ENCODE measurements around the gene SAMM50. TPM values are rescaled to one million over a fixed set of nuclear protein-coding genes. Genes with fewer than 3 reads are reported as not detected.

SAMM50 gene
- total RNA-seq, 1 donor from 2014 or later = 40.8 TPM

- no peak overlapping the region for H3K4me3 ChIP-seq (ENCODE audit: low read depth, low read length)
- no peak for TF ChIP-seq CTCF (conservative IDR thresholded peaks at IDR 0.05; ENCODE audit: low read depth, low read length)
- no peak for DNase-seq (ENCODE audit: low read depth)
Measured at GRCh38 chr22:43975041-43975440, 19.8 kb downstream of the SAMM50 start.

GRCh38 chr22:43976861-43977795 lies 21.9 kb downstream of the SAMM50 start:
- TF ChIP-seq CTCF (conservative IDR thresholded peaks at IDR 0.05; ENCODE audit: low read depth, low read length) = peak; percentile 10
- no peak for DNase-seq (ENCODE audit: low read depth)

GRCh38 chr22:43978558-43978957 lies 23.3 kb downstream of the SAMM50 start:
- no peak overlapping the region for H3K4me3 ChIP-seq (ENCODE audit: low read depth, low read length)
- DNase-seq (ENCODE audit: low read depth) = no peak
- no peak for TF ChIP-seq CTCF (conservative IDR thresholded peaks at IDR 0.05; ENCODE audit: low read depth, low read length)

More at GRCh38 chr22:43976861-43977795, 21.9 kb downstream of the SAMM50 start:
- H3K4me3 ChIP-seq (ENCODE audit: low read depth, low read length) = no peak overlapping the region

- no peak for TF ChIP-seq CTCF (conservative IDR thresholded peaks at IDR 0.05; ENCODE audit: low read depth, low read length)
- no peak overlapping the region for H3K4me3 ChIP-seq (ENCODE audit: low read depth, low read length)
Measured at GRCh38 chr22:43980579-43980978, 25.3 kb downstream of the SAMM50 start.

GRCh38 chr22:43980996-43981395 lies 25.8 kb downstream of the SAMM50 start:
- no peak for TF ChIP-seq CTCF (conservative IDR thresholded peaks at IDR 0.05; ENCODE audit: low read depth, low read length)
- H3K4me3 ChIP-seq (ENCODE audit: low read depth, low read length) = no peak overlapping the region
- DNase-seq (ENCODE audit: low read depth) = no peak

More at GRCh38 chr22:43980579-43980978, 25.3 kb downstream of the SAMM50 start:
- no peak for DNase-seq (ENCODE audit: low read depth)

GRCh38 chr22:43983808-43984207 lies 28.6 kb downstream of the SAMM50 start:
- H3K4me3 ChIP-seq (ENCODE audit: low read depth, low read length) = no peak overlapping the region
- TF ChIP-seq CTCF (conservative IDR thresholded peaks at IDR 0.05; ENCODE audit: low read depth, low read length) = no peak
- no peak for DNase-seq (ENCODE audit: low read depth)
